IMR-90 (cell line): Measurements from ENCODE around the gene STAMBPL1. TPM values are rescaled to one million over a fixed set of nuclear protein-coding genes. Genes with fewer than 3 reads are reported as not detected.

ENCODE experiments used
- ATAC-seq: fragments of 200-7000 bp; cut with Tn5 transposase; 2 replicates; pipeline ENCODE4 v1.9.1; 2020; ENCODE audit warnings: low read depth, mild to moderate bottlenecking, moderate library complexity
- BruUV-seq: library from RNA; stranded (reverse); fragments of 400-500 nt; replicated peaks from 2 replicates; lab custom pipeline; 2021; lab: Mats Ljungman, UMichigan
- CTCF ChIA-PET: fragments of 300-600 bp; formaldehyde crosslinking; extraction: SDS; loops from one replicate; lab custom pipeline; 2021; ENCODE audit warnings: antibody characterized with exemption; lab: Yijun Ruan, JAX
- POLR2A ChIA-PET: fragments of 300-600 bp; sonication (Branson Sonifier 250); formaldehyde crosslinking; loops from one replicate; lab custom pipeline; 2022; ENCODE audit warnings: antibody characterized with exemption; ENCODE audit not compliant: unreplicated experiment; lab: Charles Lee
- DNase-seq: peaks from one replicate; pipeline ENCODE4 v3.0.0; 2013
- H2AFZ ChIP-seq: replicated peaks from 2 replicates; pipeline ENCODE3; 2013; ENCODE audit warnings: low read length, mild to moderate bottlenecking; ENCODE audit not compliant: poor library complexity
- H2AK5ac ChIP-seq: 2 replicates; pipeline ENCODE4 v1.6.1; 2013; ENCODE audit warnings: low read depth, low read length, inconsistent platforms
- H2AK9ac ChIP-seq: replicated peaks from 2 replicates; pipeline ENCODE3; 2013; ENCODE audit warnings: mild to moderate bottlenecking, low read depth, low read length, moderate library complexity; ENCODE audit not compliant: poor library complexity
- H2BK120ac ChIP-seq: 2 replicates; pipeline ENCODE4 v1.6.1; 2013; ENCODE audit warnings: low read depth, low read length, inconsistent platforms
- H2BK15ac ChIP-seq: 3 replicates; pipeline ENCODE4 v1.6.1; 2013; ENCODE audit warnings: low read depth, low read length, inconsistent platforms
- H2BK20ac ChIP-seq: 2 replicates; pipeline ENCODE4 v1.6.1; 2013; ENCODE audit warnings: low read depth, mild to moderate bottlenecking, inconsistent platforms, low read length, moderate library complexity
- H2BK5ac ChIP-seq: 2 replicates; pipeline ENCODE4 v1.6.1; 2013; ENCODE audit warnings: mild to moderate bottlenecking, low read depth, low read length, inconsistent platforms; ENCODE audit not compliant: poor library complexity, severe bottlenecking
- H3K14ac ChIP-seq: replicated peaks from 2 replicates; pipeline ENCODE4 v1.6.1; 2013; ENCODE audit warnings: low read depth, low read length, inconsistent platforms
- H3K18ac ChIP-seq: 2 replicates; pipeline ENCODE4 v1.6.1; 2013; ENCODE audit warnings: low read depth, low read length, control low read depth
- H3K23ac ChIP-seq: 2 replicates; pipeline ENCODE4 v1.6.1; 2013; ENCODE audit warnings: low read depth, low read length, inconsistent platforms
- H3K27ac ChIP-seq: 2 replicates; pipeline ENCODE4 v1.5.1; 2013; ENCODE audit warnings: mild to moderate bottlenecking, control low read depth, low read length; ENCODE audit not compliant: insufficient read depth
- H3K27me3 ChIP-seq: 2 replicates; pipeline ENCODE4 v1.6.1; 2013; ENCODE audit warnings: low read length; ENCODE audit not compliant: control insufficient read depth, insufficient read depth
- H3K36me3 ChIP-seq: 2 replicates; pipeline ENCODE4 v1.6.1; 2013; ENCODE audit warnings: low read length, mixed read lengths; ENCODE audit not compliant: control insufficient read depth, insufficient read depth
- H3K4ac ChIP-seq: 2 replicates; pipeline ENCODE4 v1.6.1; 2013; ENCODE audit warnings: low read depth, low read length, inconsistent platforms
- H3K4me1 ChIP-seq: 2 replicates; pipeline ENCODE4 v1.6.1; 2013; ENCODE audit warnings: low read length, mixed read lengths; ENCODE audit not compliant: control insufficient read depth, insufficient read depth
- H3K4me2 ChIP-seq: 2 replicates; pipeline ENCODE4 v1.6.1; 2013; ENCODE audit warnings: low read depth, mild to moderate bottlenecking, control low read depth, low read length, moderate library complexity
- H3K4me3 ChIP-seq: 2 replicates; pipeline ENCODE4 v1.5.1; 2013; ENCODE audit warnings: low read depth, mild to moderate bottlenecking, control low read depth, low read length, moderate library complexity; ENCODE audit not compliant: insufficient read depth
- H3K56ac ChIP-seq: 2 replicates; pipeline ENCODE4 v1.6.1; 2013; ENCODE audit warnings: low read length, inconsistent platforms; ENCODE audit not compliant: insufficient read depth; ENCODE audit errors: extremely low read depth
- H3K79me1 ChIP-seq, 2 experiments: 2 replicates each; pipeline ENCODE4 v1.6.1; 2013; ENCODE audit warnings: low read length in 2 of 2, inconsistent platforms in 1 of 2, low read depth in 1 of 2
- H3K9ac ChIP-seq: 2 replicates; pipeline ENCODE4 v1.6.1; 2013; ENCODE audit warnings: low read depth, low read length, control low read depth
- H3K9me1 ChIP-seq: 2 replicates; pipeline ENCODE4 v1.6.1; 2013; ENCODE audit warnings: low read length, inconsistent platforms; ENCODE audit not compliant: insufficient read depth
- H3K9me3 ChIP-seq: 2 replicates; pipeline ENCODE4 v1.6.1; 2013; ENCODE audit warnings: low read length; ENCODE audit not compliant: control insufficient read depth, insufficient read depth
- H4K20me1 ChIP-seq: 2 replicates; pipeline ENCODE4 v1.6.1; 2013; ENCODE audit warnings: low read length, inconsistent platforms; ENCODE audit not compliant: insufficient read depth
- H4K5ac ChIP-seq: 2 replicates; pipeline ENCODE4 v1.6.1; 2013; ENCODE audit warnings: mild to moderate bottlenecking, low read depth, low read length, control low read depth
- H4K8ac ChIP-seq, 2 experiments: 2 replicates each; pipeline ENCODE4 v1.6.1; 2013; ENCODE audit warnings: low read depth in 2 of 2, low read length in 2 of 2, control low read depth in 1 of 2, inconsistent platforms in 1 of 2
- H4K91ac ChIP-seq: 2 replicates; pipeline ENCODE4 v1.6.1; 2013; ENCODE audit warnings: low read depth, low read length, inconsistent platforms; ENCODE audit not compliant: insufficient read depth
- BHLHE40 ChIP-seq: fragments of 150-350 bp; IDR thresholded peaks from 2 replicates; pipeline ENCODE4 v1.6.1; 2016; ENCODE audit warnings: mild to moderate bottlenecking, low read depth, low read length
- CEBPB ChIP-seq: IDR thresholded peaks from 2 replicates; pipeline ENCODE4 v1.6.1; 2012; ENCODE audit warnings: low read depth, low read length, improper control_type of control experiment
- CHD1 ChIP-seq: IDR thresholded peaks from 2 replicates; pipeline ENCODE4 v1.6.1; 2012; ENCODE audit warnings: low read depth, low read length, improper control_type of control experiment
- CTCF ChIP-seq: conservative IDR thresholded peaks from 2 replicates; pipeline ENCODE4 v1.5.1; 2012; ENCODE audit warnings: mild to moderate bottlenecking, low read depth, low read length, improper control_type of control experiment
- ELK1 ChIP-seq: fragments of 150-350 bp; IDR thresholded peaks from 2 replicates; pipeline ENCODE4 v1.6.1; 2016; ENCODE audit warnings: low read depth, mild to moderate bottlenecking, low read length, moderate library complexity, borderline replicate concordance
- FOS ChIP-seq: fragments of 150-350 bp; IDR thresholded peaks from 2 replicates; pipeline ENCODE4 v1.6.1; 2016; ENCODE audit warnings: low read depth, low read length
- MAFK ChIP-seq: IDR thresholded peaks from 2 replicates; pipeline ENCODE4 v1.6.1; 2012; ENCODE audit warnings: low read depth, low read length, improper control_type of control experiment
- MAZ ChIP-seq: IDR thresholded peaks from 2 replicates; pipeline ENCODE4 v1.6.1; 2012; ENCODE audit warnings: low read depth, mild to moderate bottlenecking, low read length, improper control_type of control experiment, moderate library complexity, borderline replicate concordance
- MXI1 ChIP-seq: IDR thresholded peaks from 2 replicates; pipeline ENCODE4 v1.6.1; 2012; ENCODE audit warnings: low read depth, mild to moderate bottlenecking, low read length, moderate library complexity, borderline replicate concordance
- NFE2L2 ChIP-seq: fragments of 150-350 bp; IDR thresholded peaks from 2 replicates; pipeline ENCODE4 v1.6.1; 2016; ENCODE audit warnings: low read depth, mild to moderate bottlenecking, low read length
- POLR2A ChIP-seq: IDR thresholded peaks from 2 replicates; pipeline ENCODE4 v1.6.1; 2012; ENCODE audit warnings: mild to moderate bottlenecking, low read depth, low read length
- RAD21 ChIP-seq: IDR thresholded peaks from 2 replicates; pipeline ENCODE4 v1.6.1; 2012; ENCODE audit warnings: low read length, improper control_type of control experiment
- RCOR1 ChIP-seq: IDR thresholded peaks from 2 replicates; pipeline ENCODE4 v1.6.1; 2012; ENCODE audit warnings: mild to moderate bottlenecking, low read length, improper control_type of control experiment; ENCODE audit not compliant: insufficient replicate concordance
- SMC3 ChIP-seq: fragments of 150-350 bp; IDR thresholded peaks from 2 replicates; pipeline ENCODE4 v1.6.1; 2016; ENCODE audit warnings: low read depth, mild to moderate bottlenecking, antibody characterized with exemption, low read length, moderate library complexity
- USF2 ChIP-seq: fragments of 150-350 bp; IDR thresholded peaks from 2 replicates; pipeline ENCODE4 v1.6.1; 2017; ENCODE audit warnings: mild to moderate bottlenecking, antibody characterized with exemption, low read length, low read depth
- WGBS, 2 experiments: methylation state at CpG; one replicate each; pipeline versions ENCODE4 v1.1.5 to v1.1.7; 2013; ENCODE audit warnings: missing lambda C conversion rate in 2 of 2; ENCODE audit not compliant: insufficient read length in 1 of 2; ENCODE audit errors: extremely low coverage in 2 of 2; 5-methylcytosine and 5-hydroxymethylcytosine counted together
- dilution Hi-C: fragments of 300-500 bp; cut with HindIII; formaldehyde crosslinking; loops from one replicate; pipeline ENCODE4 v1.14.3; 2018; ENCODE audit warnings: low sequenced_read_pairs; ENCODE audit not compliant: unreplicated experiment
- in situ Hi-C: fragments of 300-500 bp; cut with MboI; formaldehyde crosslinking; loops from 3 replicates; pipeline ENCODE4 v1.14.3; 2019; ENCODE audit warnings: low sequenced_read_pairs, inconsistent platforms, mixed read lengths
- intact Hi-C: fragments of 100-400 bp; cut with micrococcal nuclease; formaldehyde crosslinking; loops from 2 replicates; pipeline ENCODE4 v1.10.0; 2022
- polyA plus RNA-seq, 3 experiments: library from polyadenylated mRNA; depleted of rRNA; stranded (reverse); fragments of >200 nt; gene quantifications; 2 replicates each; pipeline ENCODE4 v1.2.3, GENCODE V29; 2012; ENCODE audit warnings: low replicate concordance in 1 of 3
- total RNA-seq: library from RNA; depleted of rRNA; stranded (reverse); fragments of >200 nt; gene quantifications from 2 replicates; pipeline ENCODE4 v1.2.3, GENCODE V29; 2012

Gene STAMBPL1
- total and polyA plus RNA-seq, 2 of the 4 experiments (the other 2 are of a cell fraction) = 26.8 to 28.1 TPM

GRCh38 chr10:88873757-88874156 is 6.3 kb upstream of the STAMBPL1 start:
- CTCF ChIA-PET = no interaction called here

More at GRCh38 chr10:88873757-88874156, 6.3 kb upstream of the STAMBPL1 start:
- Histone ChIP-seq H3K18ac (no peak overlapping the region), H3K4me1 (no peaks in the 10 kb centered on the region), H3K23ac (no peak overlapping the region), H4K5ac (no peak overlapping the region), H3K27me3 (no peaks in the 10 kb centered on the region), H4K91ac (no peak overlapping the region), H2BK120ac (no peak overlapping the region), H3K4ac (no peak overlapping the region), H2AFZ (no peak overlapping the region), H3K9ac (no peak overlapping the region; the same call in 1 of the 2 replicates), H3K36me3 (no peaks in the 10 kb centered on the region), H3K4me2 (no peak overlapping the region), H3K9me1 (0 out of 2 replicates have a peak, but pooled peaks cover 2% of the 10 kb centered on the region), H3K14ac (no peak overlapping the region), H4K8ac (no peak overlapping the region), H2BK20ac (no peak overlapping the region), H3K9me3 (no peaks in the 10 kb centered on the region), H3K27ac (no peak overlapping the region), H2AK5ac (no peak overlapping the region), H2AK9ac (no peak overlapping the region), H3K79me1 (peaks cover 5 to 6% of the 10 kb centered on the region in 2 experiments), H3K56ac (no peak overlapping the region), H3K4me3 (no peak overlapping the region), H4K20me1 (no peaks in the 10 kb centered on the region), H2BK15ac (no peak overlapping the region), H2BK5ac (no peak overlapping the region)
- BruUV-seq = no TSS peak
- no peak for ATAC-seq
- TF ChIP-seq SMC3 (no peak), FOS (no peak), MAFK (no peak), USF2 (no peak), CTCF (no peak), BHLHE40 (no peak), NFE2L2 (no peak), MXI1 (no peak), ELK1 (no peak), RCOR1 (no peak), POLR2A (no peak), CHD1 (no peak), MAZ (no peak), CEBPB (no peak), RAD21 (no peak)
- dilution Hi-C loops (no loop called here), intact Hi-C loops (no loop called here), in situ Hi-C loops (no loop called here)
- DNase-seq = no peak
- POLR2A ChIA-PET = no interaction called here
- no CpG with 5 or more reads among the region's 2 CpGs for WGBS, 2 experiments
